GM12872 (cell line): ENCODE measurements around the gene RNF39.
A peak's percentile ranks its signal among the peaks of the same experiment; 100 is the strongest.

Source experiments
- TF ChIP-seq, protein P1 (sequence below): IDR thresholded peaks from 3 replicates; pipeline ENCODE4 v1.5.1; 2011; ENCODE audit warnings: low read depth, mild to moderate bottlenecking, low read length, moderate library complexity; ENCODE audit not compliant: insufficient read depth

RNF39 gene

DNA sequence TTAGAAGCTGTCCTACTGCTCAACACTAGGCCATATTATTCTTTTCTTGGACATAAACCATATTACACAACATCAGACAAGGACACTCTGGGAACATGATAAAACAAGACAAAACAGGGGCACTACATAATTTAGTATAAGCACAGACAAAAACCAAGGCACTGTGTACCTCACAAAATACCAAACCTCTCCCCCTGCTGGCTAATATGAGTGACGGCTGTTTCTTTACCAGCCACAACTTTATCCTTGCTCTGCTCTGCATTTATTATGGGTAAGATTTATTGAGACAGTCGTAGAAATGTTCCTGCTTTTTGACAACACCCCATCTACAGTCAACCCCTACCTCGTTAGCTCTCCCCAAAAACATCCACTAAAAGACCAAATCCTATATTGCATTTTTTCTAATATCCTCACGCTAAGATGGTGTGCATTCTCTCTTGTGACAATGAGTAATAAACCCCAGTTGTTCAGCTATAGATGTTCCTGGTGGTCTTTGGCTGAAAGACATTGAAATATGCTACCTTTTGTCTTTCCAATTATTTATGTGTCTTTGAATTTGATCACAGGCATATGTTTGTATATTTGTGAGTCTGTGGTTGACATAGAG lies 38.3 kb downstream of the RNF39 start:
- TF ChIP-seq, protein P1, sequence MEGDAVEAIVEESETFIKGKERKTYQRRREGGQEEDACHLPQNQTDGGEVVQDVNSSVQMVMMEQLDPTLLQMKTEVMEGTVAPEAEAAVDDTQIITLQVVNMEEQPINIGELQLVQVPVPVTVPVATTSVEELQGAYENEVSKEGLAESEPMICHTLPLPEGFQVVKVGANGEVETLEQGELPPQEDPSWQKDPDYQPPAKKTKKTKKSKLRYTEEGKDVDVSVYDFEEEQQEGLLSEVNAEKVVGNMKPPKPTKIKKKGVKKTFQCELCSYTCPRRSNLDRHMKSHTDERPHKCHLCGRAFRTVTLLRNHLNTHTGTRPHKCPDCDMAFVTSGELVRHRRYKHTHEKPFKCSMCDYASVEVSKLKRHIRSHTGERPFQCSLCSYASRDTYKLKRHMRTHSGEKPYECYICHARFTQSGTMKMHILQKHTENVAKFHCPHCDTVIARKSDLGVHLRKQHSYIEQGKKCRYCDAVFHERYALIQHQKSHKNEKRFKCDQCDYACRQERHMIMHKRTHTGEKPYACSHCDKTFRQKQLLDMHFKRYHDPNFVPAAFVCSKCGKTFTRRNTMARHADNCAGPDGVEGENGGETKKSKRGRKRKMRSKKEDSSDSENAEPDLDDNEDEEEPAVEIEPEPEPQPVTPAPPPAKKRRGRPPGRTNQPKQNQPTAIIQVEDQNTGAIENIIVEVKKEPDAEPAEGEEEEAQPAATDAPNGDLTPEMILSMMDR, result peak; percentile 75

DNA sequence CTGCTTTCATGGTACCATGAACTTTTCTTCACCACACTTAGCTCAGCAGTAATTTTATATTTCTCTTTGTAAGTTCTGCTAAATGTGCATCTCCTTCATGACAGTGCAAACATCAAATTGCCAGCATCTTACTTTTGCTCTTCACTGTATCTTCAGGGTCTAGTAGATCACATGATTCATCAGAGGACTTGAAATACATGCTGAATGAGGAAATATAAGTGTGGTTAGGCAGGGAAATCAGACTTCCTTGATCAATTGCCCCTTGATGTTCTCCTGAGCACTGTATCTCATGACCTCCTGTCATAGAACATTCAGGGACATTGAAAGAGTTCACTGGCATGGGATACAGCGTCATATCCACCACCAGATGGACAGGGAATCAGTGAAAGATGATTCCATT lies 39.8 kb downstream of the RNF39 start:
- TF ChIP-seq, protein P1, result no peak

DNA sequence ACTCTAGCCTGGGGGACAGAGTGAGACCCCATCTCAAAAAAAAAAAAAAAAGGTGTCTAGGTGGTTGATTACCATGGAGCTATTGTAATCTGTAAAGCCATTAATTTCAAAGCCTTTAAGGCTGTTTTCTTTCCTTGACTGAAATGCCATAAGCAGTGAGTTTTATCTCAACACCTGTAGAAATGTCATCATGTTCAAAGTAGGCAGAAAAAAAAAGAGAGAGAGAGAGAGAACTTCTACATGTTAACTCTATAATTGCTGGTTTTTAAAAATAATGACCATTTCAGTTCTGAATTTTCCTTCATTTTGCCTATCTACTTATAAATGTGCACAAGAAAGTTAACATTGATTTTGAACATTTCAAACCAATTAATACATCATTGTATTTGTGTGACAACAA lies 44.2 kb downstream of the RNF39 start:
- TF ChIP-seq, protein P1, result no peak

DNA sequence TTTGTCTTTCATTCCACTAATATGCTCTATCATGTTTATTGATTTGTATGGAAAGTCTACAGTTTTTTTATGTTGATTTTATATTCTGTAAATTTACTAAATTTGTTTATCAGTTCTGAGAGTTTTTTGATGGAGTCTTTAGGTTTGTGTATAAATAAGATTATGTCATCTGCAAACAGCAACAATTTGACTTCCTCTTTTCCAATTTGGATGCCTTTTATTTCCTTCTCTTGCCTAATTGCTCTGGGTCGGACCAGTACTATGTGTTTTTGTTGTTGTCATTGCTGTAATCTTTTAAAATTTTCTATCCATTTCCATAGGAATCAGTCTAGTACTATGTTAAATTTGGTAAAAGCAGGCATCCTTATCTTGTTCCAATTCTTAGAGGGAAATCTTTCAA lies 46.0 kb downstream of the RNF39 start:
- TF ChIP-seq, protein P1, result no peak

DNA sequence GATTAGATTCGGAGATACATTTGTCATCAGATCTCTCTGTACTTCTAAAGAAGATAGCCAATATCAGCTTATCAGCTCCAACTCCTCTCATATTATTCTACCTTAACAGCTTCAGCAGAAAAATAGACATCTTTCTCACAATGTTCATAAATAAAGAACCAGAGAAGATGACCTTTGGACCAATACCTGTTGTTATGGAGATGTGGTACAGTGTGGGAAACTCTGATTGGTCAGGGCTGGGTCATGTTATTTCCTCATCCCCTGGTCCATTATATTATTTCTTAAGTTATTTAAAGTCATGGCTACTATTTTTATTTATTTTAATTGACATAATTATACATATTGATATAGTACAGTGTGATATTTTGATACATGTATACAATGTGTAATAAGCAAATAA lies 50.4 kb downstream of the RNF39 start:
- TF ChIP-seq, protein P1, result no peak

DNA sequence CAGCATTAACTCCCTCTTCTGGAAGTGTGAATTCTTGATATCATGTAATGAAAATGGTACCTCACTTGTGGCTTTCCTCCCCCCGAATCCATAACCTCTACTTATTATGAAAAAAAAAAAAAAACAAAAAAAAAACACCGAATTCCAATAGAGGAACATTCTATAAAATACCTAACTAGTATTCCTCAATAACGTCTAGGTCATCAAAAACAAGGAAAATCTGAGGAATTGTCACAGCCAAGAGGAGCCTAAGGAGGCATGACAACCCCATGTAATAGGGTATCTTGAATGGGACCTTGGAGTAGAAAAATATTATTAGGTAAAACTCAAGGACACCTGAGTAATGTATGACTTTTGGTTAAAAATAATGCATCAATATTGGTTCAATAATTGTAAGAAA lies 53.4 kb downstream of the RNF39 start:
- TF ChIP-seq, protein P1, result no peak

DNA sequence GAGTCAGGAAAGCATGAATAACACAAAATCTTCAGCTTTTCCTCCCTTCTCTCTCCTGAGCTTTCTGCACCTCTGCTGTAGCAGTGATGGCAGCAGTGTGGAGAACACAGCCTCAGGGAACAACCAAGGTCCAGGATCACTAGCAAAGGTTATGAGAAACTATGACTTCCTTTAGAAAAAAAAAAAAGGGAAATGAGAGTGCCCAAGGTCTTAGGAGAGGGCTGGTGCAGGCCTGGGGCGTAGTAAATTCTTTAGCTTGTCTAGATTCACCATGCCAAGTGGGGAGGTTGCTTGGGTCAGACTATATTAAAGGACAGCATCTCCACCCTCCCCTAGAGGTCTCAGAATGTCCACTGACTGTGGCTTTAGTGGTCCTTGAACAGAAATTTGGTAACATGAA lies 54.9 kb downstream of the RNF39 start:
- TF ChIP-seq, protein P1, result no peak
